Activated CD8-positive, alpha-beta memory T cell treated with anti-CD3 and anti-CD28 coated beads, Interleukin-2, amount 50 U/mL, for 24 hours (primary cell): ENCODE data around the gene KHDC4.
A peak's percentile ranks its signal among the peaks of the same experiment; 100 is the strongest.
"Not testable (repeated sequence)": the region's sequence is repeated elsewhere in the genome, so short reads cannot be mapped to it uniquely, and the experiment has no call there.

Source experiments
- DNase-seq: peaks from one replicate; pipeline ENCODE4 v3.0.0-alpha.2; 2020; ENCODE audit errors: extremely low read depth

KHDC4 gene

GRCh38 chr1:155940993-155941844 is 7.0 kb upstream of the KHDC4 start, which contains the start of gene RXFP4:
Gene RXFP4 (plus strand): TSS chr1:155941638. CDS start chr1:155941710, 72 bp downstream.
- DNase-seq, result no peak

GRCh38 chr1:155940482-155940992 is 6.3 kb upstream of the KHDC4 start:
- no peak for DNase-seq

GRCh38 chr1:155938220-155938627 is 4.0 kb upstream of the KHDC4 start:
- DNase-seq, result no peak

GRCh38 chr1:155934936-155935590 is 850 bp upstream of the KHDC4 start:
- no peak for DNase-seq

GRCh38 chr1:155933591-155934096 is 569 bp downstream of the KHDC4 start:
- DNase-seq, result no peak

- DNase-seq, result no peak
These were observed 1.7 kb downstream of the KHDC4 start for GRCh38 chr1:155932487-155932886.

- DNase-seq, result no peak
These were observed 2.1 kb downstream of the KHDC4 start for GRCh38 chr1:155932081-155932480.

GRCh38 chr1:155931332-155932038 is 2.7 kb downstream of the KHDC4 start:
- no peak for DNase-seq

GRCh38 chr1:155930725-155931124 is 3.5 kb downstream of the KHDC4 start:
- not testable (repeated sequence) for DNase-seq

- DNase-seq, result no peak
These were observed 5.2 kb downstream of the KHDC4 start for GRCh38 chr1:155929057-155929456.

GRCh38 chr1:155925506-155925905 is 8.7 kb downstream of the KHDC4 start:
- DNase-seq, result no peak

GRCh38 chr1:155920717-155921116 is 13.5 kb downstream of the KHDC4 start:
- DNase-seq, result no peak

GRCh38 chr1:155919801-155920200 is 14.4 kb downstream of the KHDC4 start:
- no peak for DNase-seq

GRCh38 chr1:155918660-155919059 is 15.6 kb downstream of the KHDC4 start:
- no peak for DNase-seq

- no peak for DNase-seq
These were observed 20.1 kb downstream of the KHDC4 start for GRCh38 chr1:155913969-155914757.

GRCh38 chr1:155912056-155912536 is 22.1 kb downstream of the KHDC4 start:
- DNase-seq, result no peak

- DNase-seq, result peak; percentile 57
These were observed 22.8 kb downstream of the KHDC4 start, which contains the start of gene RIT1 for GRCh38 chr1:155911156-155912055. Gene RIT1 (minus strand): TSS chr1:155911349. CDS start chr1:155910761, 588 bp downstream.

- DNase-seq, result no peak
These were observed 23.5 kb downstream of the KHDC4 start for GRCh38 chr1:155910621-155911121.

GRCh38 chr1:155909894-155910293 is 24.3 kb downstream of the KHDC4 start:
- DNase-seq, result no peak

- DNase-seq, result no peak
These were observed 30.0 kb downstream of the KHDC4 start for GRCh38 chr1:155904261-155904660.
